ENCODE measurements around the gene FANCI.

Gene FANCI

GRCh38 chr15:89327113-89327512 is 83.3 kb downstream of the FANCI start:
- in situ Hi-C loops (cut with MboI; ENCODE audit: low pct_unique_long_range_greater_than_20kb, low sequenced_read_pairs), result no loop called here
- no peak for DNase-seq

- no peak for DNase-seq
- in situ Hi-C loops (cut with MboI; ENCODE audit: low pct_unique_long_range_greater_than_20kb, low sequenced_read_pairs), result no loop called here
These were observed 84.8 kb downstream of the FANCI start for GRCh38 chr15:89328398-89329254.

- DNase-seq, result no peak
These were observed 85.7 kb downstream of the FANCI start for GRCh38 chr15:89329329-89330084.

GRCh38 chr15:89330119-89330518 is 86.3 kb downstream of the FANCI start:
- in situ Hi-C loops (cut with MboI; ENCODE audit: low pct_unique_long_range_greater_than_20kb, low sequenced_read_pairs), result no loop called here

More at GRCh38 chr15:89329329-89330084, 85.7 kb downstream of the FANCI start:
- in situ Hi-C loops (cut with MboI; ENCODE audit: low pct_unique_long_range_greater_than_20kb, low sequenced_read_pairs), result no loop called here

GRCh38 chr15:89330881-89331595 is 87.3 kb downstream of the FANCI start:
- in situ Hi-C loops (cut with MboI; ENCODE audit: low pct_unique_long_range_greater_than_20kb, low sequenced_read_pairs), result no loop called here

More at GRCh38 chr15:89330119-89330518, 86.3 kb downstream of the FANCI start:
- no peak for DNase-seq

GRCh38 chr15:89332446-89332845 is 88.7 kb downstream of the FANCI start:
- DNase-seq, result peak; percentile 73

More at GRCh38 chr15:89330881-89331595, 87.3 kb downstream of the FANCI start:
- no peak for DNase-seq

GRCh38 chr15:89333011-89333860 is 89.5 kb downstream of the FANCI start:
- in situ Hi-C loops (cut with MboI; ENCODE audit: low pct_unique_long_range_greater_than_20kb, low sequenced_read_pairs), result no loop called here
- DNase-seq, result no peak

More at GRCh38 chr15:89332446-89332845, 88.7 kb downstream of the FANCI start:
- in situ Hi-C loops (cut with MboI; ENCODE audit: low pct_unique_long_range_greater_than_20kb, low sequenced_read_pairs), result no loop called here

GRCh38 chr15:89333959-89334509 is 90.3 kb downstream of the FANCI start:
- in situ Hi-C loops (cut with MboI; ENCODE audit: low pct_unique_long_range_greater_than_20kb, low sequenced_read_pairs), result no loop called here
- peak; percentile 83 for DNase-seq

GRCh38 chr15:89334510-89335297 is 90.9 kb downstream of the FANCI start, which contains the start of gene POLG:
TSS of gene POLG (minus strand) at chr15:89334824. CDS start at chr15:89333754, 1,070 bp downstream.
- DNase-seq, result peak; percentile 100
- in situ Hi-C loops (cut with MboI; ENCODE audit: low pct_unique_long_range_greater_than_20kb, low sequenced_read_pairs), result no loop called here

- no peak for DNase-seq
These were observed 91.7 kb downstream of the FANCI start for GRCh38 chr15:89335298-89336041.

GRCh38 chr15:89338036-89338435 is 94.3 kb downstream of the FANCI start:
- in situ Hi-C loops (cut with MboI; ENCODE audit: low pct_unique_long_range_greater_than_20kb, low sequenced_read_pairs), result no loop called here

More at GRCh38 chr15:89335298-89336041, 91.7 kb downstream of the FANCI start:
- in situ Hi-C loops (cut with MboI; ENCODE audit: low pct_unique_long_range_greater_than_20kb, low sequenced_read_pairs), result no loop called here

GRCh38 chr15:89340573-89340972 is 96.8 kb downstream of the FANCI start:
- in situ Hi-C loops (cut with MboI; ENCODE audit: low pct_unique_long_range_greater_than_20kb, low sequenced_read_pairs), result no loop called here
- DNase-seq, result no peak

More at GRCh38 chr15:89338036-89338435, 94.3 kb downstream of the FANCI start:
- DNase-seq, result no peak

- in situ Hi-C loops (cut with MboI; ENCODE audit: low pct_unique_long_range_greater_than_20kb, low sequenced_read_pairs), result no loop called here
- DNase-seq, result no peak
These were observed 97.7 kb downstream of the FANCI start for GRCh38 chr15:89341316-89342005.

- in situ Hi-C loops (cut with MboI; ENCODE audit: low pct_unique_long_range_greater_than_20kb, low sequenced_read_pairs), result no loop called here
- DNase-seq, result no peak
These were observed 99.1 kb downstream of the FANCI start for GRCh38 chr15:89342840-89343239.

- no peak for DNase-seq
- in situ Hi-C loops (cut with MboI; ENCODE audit: low pct_unique_long_range_greater_than_20kb, low sequenced_read_pairs), result no loop called here
These were observed 101.5 kb downstream of the FANCI start for GRCh38 chr15:89345248-89345647.

- peak; percentile 36 for DNase-seq
- in situ Hi-C loops (cut with MboI; ENCODE audit: low pct_unique_long_range_greater_than_20kb, low sequenced_read_pairs), result no loop called here
These were observed 102.9 kb downstream of the FANCI start for GRCh38 chr15:89346516-89347231.
